ENCODE results near the gene PLD5. TPM values are rescaled to one million over a fixed set of nuclear protein-coding genes. Genes with fewer than 3 reads are reported as not detected.

PLD5 gene
- polyA plus RNA-seq, 1 of the 3 experiments (the other 2 are of a cell fraction) = 0.08 TPM

GRCh38 chr1:242132121-242132817 lies 392.2 kb downstream of the PLD5 start:
- ChIA-PET POLR2A (interaction anchor here (1.2 kb wide), 1 partner anchor 317 kb away, joined by 3 read pairs; no protein-coding TSS in a partner anchor), CTCF (no interaction called here)
- 14% methylated on average over 9 of the region's 9 CpGs for WGBS (ENCODE audit: low lambda C conversion rate)
- H4K20me1 ChIP-seq (ENCODE audit: insufficient read depth) = no peaks in the 10 kb centered on the region
- peaks cover 0 to 17% of the 10 kb centered on the region in 2 experiments; a peak in 2 of 4 replicates for H3K4me1 ChIP-seq (ENCODE audit: control insufficient read depth in 1 of 2, insufficient read depth in 2 of 2, low read depth in 1 of 2, low read length in 1 of 2)
- H3K27me3 ChIP-seq (ENCODE audit: insufficient read depth) = no peaks in the 10 kb centered on the region
- H3K9ac ChIP-seq = no peak overlapping the region
- peak overlapping the region in 1 of 2 experiments; percentile 96; a peak in 2 of 4 replicates for H3K27ac ChIP-seq (ENCODE audit: low read depth in 2 of 2, low read length in 1 of 2)
- no peaks in the 10 kb centered on the region for H3K9me2 ChIP-seq
- H3K4me3 ChIP-seq (ENCODE audit: low read depth in 2 of 2, low read length in 1 of 2) = no peak overlapping the region
- no peaks in the 10 kb centered on the region for H3F3A ChIP-seq (replicated peaks; ENCODE audit: insufficient read depth)
- DNase-seq = peak; percentile 42
- no peaks in the 10 kb centered on the region for H3K79me2 ChIP-seq (ENCODE audit: insufficient read depth)
- H2AFZ ChIP-seq (ENCODE audit: low read depth) = no peak overlapping the region
- peaks cover 0 to 2% of the 10 kb centered on the region in 2 experiments for H3K36me3 ChIP-seq (replicated peaks in 1 of 2; ENCODE audit: control insufficient read depth in 1 of 2, insufficient read depth in 2 of 2, low read length in 1 of 2)
- no peaks in the 10 kb centered on the region for H3K9me3 ChIP-seq
- TF ChIP-seq GATA2 (CRISPR knock-in tag; IDR thresholded peaks at IDR 0.05) (peak; percentile 32; the same call in 1 of the 2 replicates), RAD21 (IDR thresholded peaks at IDR 0.05; ENCODE audit: low read length) (peak; percentile 22; the same call in 1 of the 2 replicates), SIN3A (IDR thresholded peaks at IDR 0.05; ENCODE audit: borderline replicate concordance, low read depth, low read length) (no peak), CHD2 (IDR thresholded peaks at IDR 0.05; ENCODE audit: low read length, partially characterized antibody) (peak; percentile 78), FOXM1 (IDR thresholded peaks at IDR 0.05; ENCODE audit: low read depth) (no peak), RCOR1 (IDR thresholded peaks at IDR 0.05; ENCODE audit: low read length) (peak; percentile 92), EP300 (IDR thresholded peaks at IDR 0.05; ENCODE audit: borderline replicate concordance in 1 of 2, low read depth in 1 of 2, low read length in 1 of 2) (peak in 1 of 2 experiments; percentile 89; a peak in 2 of 4 replicates), USF1 (IDR thresholded peaks at IDR 0.05; ENCODE audit: borderline replicate concordance, low read depth) (no peak)
- no peak overlapping the region for H3K4me2 ChIP-seq

- no peaks in the 10 kb centered on the region for H3K36me3 ChIP-seq (replicated peaks in 1 of 2; ENCODE audit: control insufficient read depth in 1 of 2, insufficient read depth in 2 of 2, low read length in 1 of 2)
- H3K9ac ChIP-seq = no peak overlapping the region
Measured at GRCh38 chr1:242128951-242129502, 395.5 kb downstream of the PLD5 start.

More at GRCh38 chr1:242128951-242129502, 395.5 kb downstream of the PLD5 start:
- ChIA-PET CTCF (interaction anchor here (0.9 to 1.4 kb wide), 6 partner anchors 14 to 327 kb away, joined by 3 to 6 read pairs (median 3); no protein-coding TSS in a partner anchor), POLR2A (no interaction called here)
- no peak overlapping the region for H3K4me2 ChIP-seq
- H4K20me1 ChIP-seq (ENCODE audit: insufficient read depth) = no peaks in the 10 kb centered on the region
- 51% methylated on average over 8 of the region's 8 CpGs for WGBS (ENCODE audit: low lambda C conversion rate)
- H3K9me2 ChIP-seq = no peaks in the 10 kb centered on the region
- H3K27ac ChIP-seq (ENCODE audit: low read depth in 2 of 2, low read length in 1 of 2) = no peak overlapping the region
- H3K9me3 ChIP-seq = no peaks in the 10 kb centered on the region
- no peak overlapping the region for H2AFZ ChIP-seq (ENCODE audit: low read depth)
- no peak overlapping the region for H3K4me3 ChIP-seq (ENCODE audit: low read depth in 2 of 2, low read length in 1 of 2)
- no peaks in the 10 kb centered on the region for H3K79me2 ChIP-seq (ENCODE audit: insufficient read depth)
- no peak for TF ChIP-seq FOSL2 (IDR thresholded peaks at IDR 0.05; ENCODE audit: borderline replicate concordance, low read depth)
- no peak for TF ChIP-seq POLR2AphosphoS5 (IDR thresholded peaks at IDR 0.05; ENCODE audit: low read depth, low read length)
- no peak for TF ChIP-seq IRF3 (IDR thresholded peaks at IDR 0.05; ENCODE audit: low read depth, low read length)
- no peak for TF ChIP-seq EP300 (IDR thresholded peaks at IDR 0.05; ENCODE audit: borderline replicate concordance in 1 of 2, low read depth in 1 of 2, low read length in 1 of 2)
- TF ChIP-seq RAD21 (IDR thresholded peaks at IDR 0.05; ENCODE audit: low read length) = peak; percentile 42
- TF ChIP-seq TCF12 (IDR thresholded peaks at IDR 0.05) = no peak
- no peaks in the 10 kb centered on the region for H3K27me3 ChIP-seq (ENCODE audit: insufficient read depth)
- peaks cover 0 to 9% of the 10 kb centered on the region in 2 experiments; a peak in 2 of 4 replicates for H3K4me1 ChIP-seq (ENCODE audit: control insufficient read depth in 1 of 2, insufficient read depth in 2 of 2, low read depth in 1 of 2, low read length in 1 of 2)
- H3F3A ChIP-seq (replicated peaks; ENCODE audit: insufficient read depth) = no peaks in the 10 kb centered on the region
- DNase-seq = peak; percentile 18
